Measurements from ENCODE around the gene TTLL3.

Gene TTLL3

DNA sequence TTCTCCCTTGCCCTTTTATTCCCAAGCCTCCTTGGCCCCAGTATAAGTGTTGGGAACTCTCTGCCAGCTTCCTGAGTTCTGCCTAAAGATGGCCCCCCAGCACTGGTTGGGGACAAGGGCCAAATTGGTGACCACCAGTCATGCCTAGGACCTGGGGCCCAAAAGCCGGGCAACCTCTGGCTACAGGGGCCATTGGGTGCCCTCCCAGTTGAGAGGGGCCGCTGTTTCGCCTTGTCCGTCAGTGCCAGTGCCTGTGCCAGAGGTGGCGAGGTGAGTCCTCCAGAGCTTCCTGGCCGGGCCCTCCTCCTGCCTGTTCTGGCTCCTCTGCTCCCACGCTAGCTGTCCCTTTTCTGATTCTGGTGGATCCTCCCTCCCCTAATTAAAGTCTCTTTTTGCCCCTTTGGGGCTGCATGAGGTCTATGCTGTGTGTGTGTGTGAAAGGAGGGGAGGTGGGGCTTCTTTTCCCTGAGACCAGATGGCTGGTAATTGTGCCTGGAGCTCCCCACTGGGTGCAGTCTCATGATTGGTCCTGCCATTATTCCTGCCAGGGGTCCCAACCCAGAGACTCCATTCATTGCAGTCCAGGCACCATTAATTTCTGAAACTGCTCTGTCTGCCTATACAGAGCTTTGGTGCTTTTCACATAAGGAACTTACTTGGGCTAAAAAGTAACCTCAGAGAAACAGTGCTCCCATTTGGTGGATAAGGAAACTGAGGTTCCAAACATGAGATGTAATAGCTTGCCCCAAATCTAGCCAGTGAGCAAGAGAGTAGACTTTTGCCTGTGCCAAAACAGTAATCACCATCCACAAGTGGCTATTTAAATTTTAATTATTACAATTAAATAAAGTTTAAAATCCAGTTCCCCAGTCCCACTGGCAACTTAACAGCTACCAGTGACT, 3.1 kb upstream of the TTLL3 start:
- DNase-seq, result no peak

DNA sequence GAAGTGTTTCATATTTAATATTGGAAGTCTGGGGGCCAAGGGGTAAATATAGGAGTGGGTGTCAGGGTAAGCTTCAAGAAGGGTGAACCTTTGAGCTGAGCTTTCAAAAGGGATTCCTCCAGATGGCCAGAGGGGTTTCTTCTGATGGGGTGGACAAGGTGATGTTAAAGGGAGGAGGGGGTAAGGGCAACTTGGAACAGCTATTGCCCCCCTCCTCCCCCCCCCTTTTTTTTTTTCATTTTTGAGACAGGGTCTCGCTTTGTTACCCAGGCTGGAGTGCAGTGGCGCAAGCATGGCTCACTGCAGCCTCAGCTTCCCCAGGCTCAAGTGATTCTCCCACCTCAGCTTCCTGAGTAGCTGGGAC, 2.1 kb upstream of the TTLL3 start:
- DNase-seq, result no peak

DNA sequence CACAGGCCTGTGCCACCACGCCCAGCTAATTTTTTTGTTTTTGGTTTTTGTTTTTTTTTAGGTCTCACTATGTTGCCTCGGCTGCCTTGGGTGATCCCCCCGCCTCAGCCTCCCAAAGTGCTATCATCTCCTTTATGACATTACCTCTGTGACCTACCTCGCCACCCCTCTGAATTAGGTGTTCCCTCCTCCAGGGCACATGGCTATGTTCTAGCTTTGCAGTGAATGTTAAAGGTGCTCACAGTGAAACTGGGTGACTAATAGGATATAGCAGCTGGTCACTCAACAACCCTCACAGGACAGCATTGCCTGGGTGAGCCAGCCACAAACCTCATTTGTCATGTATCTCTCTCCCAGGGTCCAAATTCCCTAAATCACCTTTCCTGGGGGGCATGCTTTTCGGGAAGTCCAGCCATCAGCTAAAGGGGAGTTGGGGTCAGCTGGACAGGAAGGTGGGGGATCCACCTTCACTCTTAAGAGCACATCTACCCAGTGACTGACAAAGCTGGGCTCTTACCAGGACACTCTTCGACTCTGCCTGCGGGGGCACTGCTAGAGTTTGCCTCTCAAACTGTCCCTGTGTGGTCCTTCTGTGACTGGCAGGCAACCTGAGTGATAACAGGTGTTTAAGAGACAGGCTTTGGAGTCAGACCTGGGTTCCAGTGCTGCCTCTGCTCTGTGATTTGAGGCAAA, 1.6 kb upstream of the TTLL3 start:
- DNase-seq, result peak; percentile 86

DNA sequence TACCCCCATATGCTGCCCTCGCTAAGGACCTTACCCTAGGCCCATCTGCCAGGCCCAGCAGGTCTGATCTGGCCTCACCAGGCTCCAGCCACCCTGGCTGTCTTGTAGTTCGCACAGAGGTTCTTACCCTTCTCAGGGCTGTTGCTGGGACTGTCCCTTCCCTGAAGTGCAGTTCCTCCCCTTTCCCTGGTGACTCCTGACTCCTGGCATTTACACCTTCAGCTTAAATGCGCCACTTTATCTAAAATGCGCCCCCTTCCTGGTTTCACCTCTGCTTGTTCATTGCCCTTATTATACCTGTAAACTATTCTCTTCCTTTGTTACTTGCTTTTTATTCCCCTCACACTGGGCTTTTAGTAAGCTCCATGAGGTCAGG, 835 bp upstream of the TTLL3 start:
- no peak for DNase-seq

DNA sequence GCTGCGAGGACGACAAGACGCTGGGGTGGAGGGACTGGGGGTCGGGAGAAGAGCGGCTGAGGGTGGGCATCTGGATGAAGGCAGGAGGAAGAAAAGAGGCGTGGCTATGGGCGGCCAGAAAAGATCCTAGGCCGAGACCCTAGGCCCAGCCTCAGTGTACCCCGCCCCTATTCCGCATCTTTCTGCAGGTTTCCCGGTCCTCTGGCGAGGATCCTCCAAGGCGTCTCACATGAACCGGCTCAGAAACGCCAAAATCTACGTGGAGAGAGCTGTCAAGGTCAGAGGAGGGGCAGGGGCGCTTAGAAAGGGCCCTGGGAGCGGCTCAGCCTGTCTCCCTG, 340 bp downstream of the TTLL3 start:
- no peak for DNase-seq

DNA sequence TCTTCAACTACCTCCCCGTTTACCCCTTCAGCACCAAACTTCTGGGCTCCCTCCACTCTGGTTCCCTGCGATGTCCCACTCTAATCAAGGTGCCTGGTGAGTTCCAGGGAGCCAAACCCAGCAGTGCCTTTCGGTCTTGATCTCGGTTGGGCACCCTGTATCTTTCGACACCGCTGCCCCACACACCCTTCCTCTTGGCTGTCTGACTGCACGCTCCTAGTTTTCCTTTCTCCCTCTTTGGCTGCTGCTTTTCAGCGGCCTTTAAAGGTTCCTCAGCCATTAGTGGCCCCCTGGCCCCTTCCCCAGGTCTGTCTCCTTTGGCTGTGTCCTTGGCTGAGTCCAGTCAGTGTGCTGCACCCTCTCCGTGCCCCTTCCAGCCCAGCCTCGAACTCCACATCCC, 784 bp downstream of the TTLL3 start:
- no peak for DNase-seq

DNA sequence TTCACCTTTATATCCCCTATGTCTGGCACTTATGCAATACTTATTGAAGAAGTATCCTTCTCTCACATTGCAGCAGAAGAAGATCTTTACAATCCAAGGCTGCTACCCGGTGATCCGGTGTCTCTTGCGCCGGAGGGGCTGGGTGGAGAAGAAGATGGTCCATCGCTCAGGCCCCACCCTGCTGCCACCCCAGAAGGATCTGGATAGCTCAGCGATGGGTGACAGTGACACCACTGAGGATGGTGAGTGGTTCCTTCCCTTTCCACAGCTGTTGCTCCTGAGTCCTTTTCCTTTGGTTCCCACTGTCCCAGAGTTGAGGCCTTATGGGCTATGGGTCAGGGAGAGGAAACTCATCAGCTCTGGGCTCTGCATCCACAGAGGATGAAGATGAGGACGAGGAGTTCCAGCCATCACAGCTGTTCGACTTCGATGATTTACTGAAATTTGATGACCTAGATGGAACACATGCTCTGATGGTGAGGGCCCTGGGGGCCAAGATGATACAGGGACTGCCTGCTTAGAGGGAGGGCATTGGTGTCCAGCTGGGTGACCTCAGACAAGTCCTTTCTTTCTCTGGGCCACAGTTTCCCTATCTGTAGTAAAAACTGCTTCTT, 2.9 kb downstream of the TTLL3 start:
- DNase-seq, result no peak

DNA sequence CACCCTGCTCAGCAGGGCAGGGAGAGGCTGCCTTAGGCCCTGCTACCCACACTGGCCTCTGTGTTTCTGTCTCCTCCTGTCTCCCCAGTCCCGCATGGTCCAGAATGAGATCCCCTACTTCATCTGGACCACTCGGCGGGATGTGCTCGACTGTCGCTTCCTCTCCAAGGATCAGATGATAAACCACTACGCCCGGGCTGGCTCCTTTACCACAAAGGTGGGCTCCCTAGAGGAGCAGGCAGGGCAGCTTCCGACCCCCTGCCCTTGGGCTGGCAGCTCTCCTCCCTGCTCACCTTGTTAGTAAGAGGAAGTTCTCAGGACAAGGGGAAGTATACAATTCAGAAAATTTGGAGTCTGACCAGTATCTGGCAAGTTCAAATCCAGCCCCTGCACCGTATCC, 5.9 kb downstream of the TTLL3 start:
- no peak for DNase-seq

DNA sequence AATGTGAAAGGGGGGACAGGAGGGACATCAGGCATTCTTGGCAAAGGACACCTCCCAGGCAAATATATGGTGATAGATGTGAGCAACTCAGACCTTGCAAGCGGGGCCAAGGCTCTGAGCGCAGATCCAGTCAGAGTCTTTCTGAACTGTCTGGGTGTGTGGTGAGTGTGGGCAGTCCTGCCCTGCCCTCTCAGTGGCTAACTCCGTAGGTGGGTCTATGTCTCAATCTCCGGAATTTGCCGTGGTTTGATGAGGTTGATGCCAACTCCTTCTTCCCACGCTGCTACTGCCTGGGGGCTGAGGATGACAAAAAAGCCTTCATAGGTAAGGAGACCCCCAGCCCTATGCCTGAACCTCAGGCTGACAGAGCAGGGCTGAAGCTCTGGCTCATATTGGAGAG, 7.4 kb downstream of the TTLL3 start:
- no peak for DNase-seq

DNA sequence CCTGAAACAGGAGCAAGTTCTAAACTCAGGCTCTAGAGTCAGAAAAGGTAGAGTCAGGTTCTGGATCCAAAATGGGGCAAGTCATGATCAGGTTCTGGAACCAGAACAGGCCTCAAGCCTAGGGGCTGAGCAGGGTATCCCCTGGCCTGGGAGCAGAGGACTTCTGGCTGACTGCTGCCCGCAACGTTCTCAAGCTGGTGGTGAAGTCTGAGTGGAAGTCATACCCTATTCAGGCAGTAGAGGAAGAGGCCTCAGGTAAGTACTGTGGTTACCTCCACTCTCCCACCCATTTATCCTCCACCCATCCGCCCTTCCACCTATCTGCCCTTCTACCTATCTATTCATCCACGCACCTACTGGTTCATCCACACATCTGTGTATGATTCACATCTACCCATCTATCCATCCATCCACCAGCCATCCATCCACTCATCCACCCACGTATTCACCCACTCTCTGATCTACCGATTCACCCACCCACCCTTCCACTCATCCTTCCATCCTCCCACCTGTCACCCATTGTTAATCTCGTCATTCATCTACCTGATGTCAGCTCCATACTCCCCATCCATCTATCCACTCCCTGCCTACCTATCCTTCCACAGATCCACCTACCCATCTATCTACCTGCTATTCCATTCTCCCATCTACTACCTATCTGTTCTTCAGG, 8.7 kb downstream of the TTLL3 start:
- DNase-seq, result no peak

DNA sequence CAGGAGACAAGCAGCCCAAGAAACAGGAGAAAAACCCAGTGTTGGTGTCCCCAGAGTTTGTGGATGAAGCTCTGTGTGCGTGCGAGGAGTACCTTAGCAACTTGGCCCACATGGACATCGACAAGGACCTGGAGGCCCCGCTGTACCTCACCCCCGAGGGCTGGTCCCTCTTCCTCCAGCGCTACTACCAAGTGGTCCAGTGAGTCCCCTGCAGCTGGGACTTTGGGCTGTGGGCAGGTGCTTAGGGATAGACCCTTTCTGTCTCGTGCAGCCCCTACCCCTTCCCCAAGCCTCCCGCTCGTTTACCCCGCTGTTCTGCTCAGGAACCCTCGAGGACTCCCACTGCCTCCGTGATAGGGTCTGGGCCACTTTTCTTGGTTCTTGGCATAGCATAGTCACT, 10.5 kb downstream of the TTLL3 start:
- DNase-seq, result no peak

DNA sequence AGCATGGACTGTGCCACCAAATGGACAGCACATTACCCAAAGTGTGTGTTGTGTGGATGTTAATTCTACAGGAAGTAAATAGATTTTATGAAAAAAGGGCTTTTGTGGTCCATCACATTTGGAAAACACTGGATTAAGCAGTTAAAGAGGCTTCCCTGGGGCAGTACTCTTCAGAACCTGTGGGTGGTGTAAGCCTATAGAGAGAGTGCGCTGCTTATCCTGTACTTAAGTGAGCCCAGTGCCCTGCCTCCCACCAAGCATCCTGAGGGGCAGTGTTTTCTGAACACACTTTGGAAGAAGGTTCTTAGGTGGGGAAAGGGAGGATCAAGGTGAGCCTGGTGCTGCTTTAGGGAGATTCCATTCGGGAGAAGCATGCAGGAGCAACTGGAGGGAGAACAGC, 10.9 kb downstream of the TTLL3 start:
- DNase-seq, result peak; percentile 59

DNA sequence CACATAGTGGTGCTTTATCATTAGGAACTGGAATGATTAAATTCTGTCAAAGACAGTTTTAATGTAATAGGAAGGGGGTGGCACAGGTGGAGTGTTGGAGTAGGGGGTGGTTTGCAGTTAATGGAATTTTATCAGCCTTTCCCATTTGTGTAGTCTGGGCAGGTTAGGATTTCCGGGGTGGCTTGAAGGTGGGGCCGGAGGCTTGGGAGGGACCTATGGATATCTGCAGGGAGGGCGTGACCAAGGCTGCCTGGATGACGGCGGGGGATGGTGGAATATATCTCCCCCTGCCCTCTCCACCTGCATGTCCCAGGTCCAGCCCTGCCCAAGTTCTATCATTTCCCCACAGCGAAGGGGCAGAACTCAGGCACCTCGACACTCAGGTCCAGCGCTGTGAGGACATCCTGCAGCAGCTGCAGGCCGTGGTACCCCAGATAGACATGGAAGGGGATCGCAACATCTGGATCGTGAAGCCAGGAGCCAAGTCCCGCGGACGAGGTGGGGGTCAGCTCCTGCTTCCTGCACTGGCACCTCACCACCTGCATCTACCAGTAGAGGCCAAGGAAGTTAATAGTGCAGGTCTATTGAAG, 15.5 kb downstream of the TTLL3 start:
- DNase-seq, result no peak

DNA sequence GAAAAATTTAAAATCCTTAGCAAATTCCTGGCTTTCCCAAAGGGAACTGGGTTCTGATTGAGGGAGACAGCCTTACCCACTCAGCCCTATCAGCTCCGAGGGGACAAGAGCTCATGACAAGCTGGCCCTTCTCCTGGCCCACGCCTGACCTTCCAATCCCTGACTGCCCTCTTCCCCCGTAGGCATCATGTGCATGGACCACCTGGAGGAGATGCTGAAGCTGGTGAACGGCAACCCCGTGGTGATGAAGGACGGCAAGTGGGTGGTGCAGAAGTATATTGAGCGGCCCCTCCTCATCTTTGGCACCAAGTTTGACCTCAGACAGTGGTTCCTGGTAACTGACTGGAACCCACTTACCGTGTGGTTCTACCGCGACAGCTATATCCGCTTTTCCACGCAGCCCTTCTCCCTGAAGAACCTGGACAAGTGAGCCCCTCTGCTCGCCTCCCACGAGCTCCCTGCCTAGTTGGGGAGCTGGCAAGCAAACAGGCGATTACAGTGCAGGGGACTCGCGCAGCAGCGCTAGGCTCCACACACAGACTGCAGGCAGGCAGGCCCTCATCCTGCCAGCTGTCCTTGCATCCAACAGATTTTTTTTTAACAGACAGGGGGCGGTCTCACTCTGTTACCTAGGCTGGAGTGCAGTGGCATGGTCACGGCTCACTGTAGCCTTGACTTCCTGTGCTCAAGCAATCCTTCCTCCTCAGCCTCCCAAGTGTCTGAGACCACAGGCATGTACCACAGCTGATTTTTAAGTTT, 16.9 kb downstream of the TTLL3 start:
- DNase-seq, result peak; percentile 64

DNA sequence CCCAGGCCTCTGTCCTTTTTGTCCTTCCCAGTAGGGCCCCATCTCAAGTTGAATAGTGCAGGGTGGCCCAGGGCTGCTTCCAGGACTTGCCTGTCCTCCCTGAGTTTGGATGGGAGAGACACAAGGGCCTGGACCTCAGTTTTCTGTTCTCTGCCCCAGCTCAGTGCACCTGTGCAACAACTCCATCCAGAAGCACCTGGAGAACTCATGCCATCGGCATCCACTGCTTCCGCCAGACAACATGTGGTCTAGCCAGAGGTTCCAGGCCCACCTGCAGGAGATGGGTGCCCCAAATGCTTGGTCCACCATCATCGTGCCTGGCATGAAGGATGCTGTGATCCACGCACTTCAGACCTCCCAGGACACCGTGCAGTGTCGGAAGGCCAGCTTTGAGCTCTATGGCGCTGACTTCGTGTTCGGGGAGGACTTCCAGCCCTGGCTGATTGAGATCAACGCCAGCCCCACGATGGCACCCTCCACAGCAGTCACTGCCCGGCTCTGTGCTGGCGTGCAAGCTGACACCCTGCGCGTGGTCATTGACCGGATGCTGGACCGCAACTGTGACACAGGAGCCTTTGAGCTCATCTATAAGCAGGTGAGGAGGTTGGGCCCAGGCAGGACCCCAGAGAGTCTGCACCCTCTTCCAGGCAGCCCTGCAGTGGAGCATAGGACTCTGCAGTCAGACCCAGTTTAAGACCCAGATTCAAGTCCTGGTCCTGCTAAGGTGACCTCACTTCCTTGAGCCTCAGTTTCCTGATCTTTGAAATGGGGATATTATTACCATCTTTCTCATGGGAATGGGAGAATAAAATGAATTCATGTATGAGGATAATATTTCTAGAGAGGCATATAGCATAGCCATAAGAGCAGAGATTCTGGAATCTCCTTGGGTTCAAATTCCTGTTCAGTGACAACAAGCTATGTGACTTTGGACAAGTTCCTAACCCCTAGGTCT, 19.0 kb downstream of the TTLL3 start:
- no peak for DNase-seq

DNA sequence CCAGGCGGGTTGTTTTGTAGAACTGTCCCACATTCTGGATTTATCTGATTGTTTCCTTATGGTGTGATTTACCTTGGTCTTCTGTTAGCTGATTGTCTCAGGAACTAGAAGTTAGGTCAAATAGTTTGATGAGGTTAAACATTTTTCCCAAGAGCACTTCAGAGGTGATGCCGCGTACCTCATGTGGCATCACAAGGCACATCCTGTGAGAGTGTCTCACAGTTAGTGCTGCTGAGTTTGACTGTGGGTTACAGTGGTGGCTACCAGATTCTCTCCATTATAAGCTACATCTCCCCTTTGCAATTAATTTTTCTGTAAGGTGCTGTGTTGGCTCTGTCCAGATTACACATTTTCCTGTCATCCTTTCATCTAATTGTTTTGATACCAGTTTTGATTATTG, 21.2 kb downstream of the TTLL3 start:
- no peak for DNase-seq

DNA sequence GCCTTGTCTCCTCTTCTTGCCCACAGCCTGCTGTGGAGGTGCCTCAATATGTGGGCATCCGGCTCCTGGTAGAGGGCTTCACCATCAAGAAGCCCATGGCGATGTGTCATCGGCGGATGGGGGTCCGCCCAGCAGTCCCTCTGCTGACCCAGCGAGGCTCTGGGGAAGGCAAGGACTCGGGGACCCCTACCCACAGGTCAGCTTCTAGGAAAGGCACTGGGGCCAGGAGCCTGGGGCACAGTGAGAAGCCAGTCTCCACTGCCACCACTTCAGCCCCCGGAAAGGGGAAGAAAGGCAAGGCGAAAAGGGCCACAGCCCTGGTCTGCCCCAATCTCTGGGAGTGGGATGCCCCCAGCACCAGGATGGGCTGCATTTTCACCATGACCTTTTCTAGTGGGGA, 23.0 kb downstream of the TTLL3 start:
- no peak for DNase-seq

DNA sequence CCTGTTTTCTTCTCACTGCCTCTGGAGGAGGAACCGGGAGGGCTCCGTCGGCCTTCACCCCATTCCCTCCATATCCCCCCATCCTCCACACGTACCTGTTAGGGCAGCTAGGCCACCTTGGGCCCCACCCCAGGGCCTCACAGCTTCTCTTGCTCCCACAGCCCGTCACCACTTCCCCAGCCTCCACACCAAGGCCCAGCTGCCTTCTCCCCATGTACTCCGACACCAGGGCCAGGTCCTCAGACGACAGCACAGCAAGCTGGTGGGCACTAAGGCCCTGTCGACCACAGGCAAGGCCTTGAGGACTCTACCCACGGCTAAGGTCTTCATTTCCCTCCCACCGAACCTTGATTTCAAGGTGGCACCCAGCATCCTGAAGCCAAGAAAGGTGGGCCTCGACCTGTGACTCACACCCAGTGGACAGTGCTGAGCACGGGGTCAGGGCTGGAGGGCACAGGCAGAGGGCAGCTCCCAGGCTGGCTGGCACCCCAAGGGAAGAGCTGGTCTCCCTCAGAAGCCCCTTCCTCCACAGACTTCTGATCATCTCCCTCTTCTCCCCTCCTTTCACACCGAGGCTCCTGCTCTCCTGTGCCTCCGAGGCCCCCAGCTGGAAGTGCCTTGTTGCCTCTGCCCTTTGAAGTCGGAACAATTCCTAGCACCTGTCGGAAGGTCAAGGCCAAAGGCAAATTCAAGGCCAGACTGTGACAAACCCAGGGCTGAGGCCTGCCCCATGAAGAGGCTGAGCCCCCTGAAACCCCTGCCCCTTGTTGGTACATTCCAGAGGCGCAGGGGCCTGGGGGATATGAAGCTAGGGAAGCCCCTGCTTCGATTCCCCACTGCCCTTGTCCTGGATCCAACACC, 24.7 kb downstream of the TTLL3 start:
- no peak for DNase-seq

DNA sequence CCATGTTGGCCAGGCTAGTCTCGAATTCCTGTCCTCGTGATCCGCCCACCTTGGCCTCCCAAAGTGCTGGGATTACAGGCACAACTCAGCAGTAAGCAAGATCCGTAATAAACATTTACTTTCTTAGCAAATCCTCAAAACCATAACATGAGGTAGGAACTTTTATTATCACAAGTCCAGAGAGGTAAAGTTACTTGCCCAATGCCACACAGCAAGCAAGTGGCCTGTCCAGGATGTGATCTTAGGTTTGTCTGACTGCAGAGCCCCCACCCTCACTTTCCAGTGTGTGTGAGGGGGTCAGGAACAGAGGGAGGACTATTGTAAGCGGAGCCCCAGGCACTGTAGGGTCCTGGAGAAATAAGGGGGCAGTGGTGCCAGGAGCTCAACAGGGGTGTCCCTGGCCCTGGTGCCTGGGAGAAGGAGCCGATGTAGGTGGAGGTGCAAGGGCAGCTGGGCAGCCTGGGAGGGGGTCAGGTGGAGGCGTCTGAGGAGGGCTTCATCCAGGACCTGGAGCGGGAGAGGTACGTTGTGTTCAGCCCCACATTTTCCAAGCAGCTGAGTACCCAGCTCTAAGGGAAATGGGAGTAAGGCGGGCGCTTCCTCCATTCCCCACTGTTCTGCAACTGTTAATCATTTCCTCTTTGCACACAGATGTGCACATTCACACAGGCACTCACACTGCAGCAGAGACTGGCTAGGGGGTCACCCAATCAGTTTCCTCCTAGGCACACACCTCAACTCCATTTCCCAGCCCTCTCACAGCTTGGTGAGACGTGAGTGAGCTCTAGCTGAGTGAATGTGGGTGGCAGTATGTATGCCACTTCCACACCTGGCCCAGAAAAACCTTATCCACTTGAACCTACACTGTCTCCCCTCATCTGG, 27.9 kb downstream of the TTLL3 start:
- peak; percentile 23 for DNase-seq

Data from hematopoietic multipotent progenitor cell treated with erythropoietin and hydrocortisone succinate and interleukin-3 and kit ligand, for 6 days (in vitro differentiated cells).